ENCODE measurements around the gene LFNG.
"Not testable (repeated sequence)": the region's sequence is repeated elsewhere in the genome, so short reads cannot be mapped to it uniquely, and the experiment has no call there.

LFNG gene

DNA sequence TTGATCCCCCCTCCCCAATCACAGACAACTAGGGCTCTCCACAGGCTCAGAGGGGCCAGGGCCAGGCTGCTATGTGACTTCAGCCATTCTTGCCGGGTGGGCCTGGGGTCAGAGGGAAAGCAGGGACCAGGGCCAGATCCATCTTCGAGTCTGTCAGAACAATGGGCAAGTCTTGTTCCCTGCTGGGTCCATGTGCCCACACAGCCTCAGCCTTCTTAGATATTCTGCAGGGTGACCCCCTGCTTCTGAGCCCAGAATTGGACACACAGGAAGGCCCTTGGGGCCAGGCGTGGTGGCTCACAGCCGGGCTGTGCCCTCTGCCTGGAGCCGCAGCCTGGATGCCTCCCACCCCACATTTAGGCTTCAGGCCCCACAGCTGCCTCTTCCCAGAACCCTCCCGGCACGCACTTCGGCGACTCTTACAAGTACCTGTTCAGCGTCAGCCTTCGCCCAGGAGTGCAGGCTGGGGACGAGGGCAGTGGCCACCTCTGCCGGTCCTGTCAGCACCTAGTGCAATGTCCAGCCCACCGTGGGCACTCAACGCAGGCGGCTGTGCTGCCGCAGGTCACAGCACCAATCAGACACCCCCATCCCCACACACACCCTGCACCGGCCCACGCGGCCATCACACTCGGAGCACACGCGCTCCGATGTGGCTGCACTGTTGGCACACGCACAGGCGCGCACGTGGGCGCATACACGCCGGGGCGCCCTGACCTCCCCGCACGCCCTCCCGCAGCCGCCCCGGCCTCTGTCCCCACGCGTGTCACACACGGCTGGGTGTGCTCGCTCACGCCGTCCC is 11.6 kb downstream of the LFNG start:
- DNase-seq = not testable (repeated sequence)

DNA sequence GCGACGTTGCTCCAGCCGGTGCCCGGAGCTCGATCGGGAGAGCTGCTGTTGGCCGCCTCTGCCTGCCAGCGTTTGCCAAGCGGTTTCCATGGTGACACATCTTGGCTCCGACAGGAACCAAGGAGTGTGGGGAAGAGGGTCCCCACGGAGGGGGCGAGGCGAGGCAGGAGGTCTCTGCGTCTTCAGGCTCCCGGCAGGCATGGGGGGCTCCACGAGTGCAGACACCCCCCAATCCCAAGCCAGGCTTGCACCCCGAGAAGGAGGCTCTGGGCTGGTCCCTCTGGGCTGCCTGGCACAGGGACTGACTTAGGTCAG is 12.2 kb downstream of the LFNG start:
- DNase-seq = not testable (repeated sequence)

DNA sequence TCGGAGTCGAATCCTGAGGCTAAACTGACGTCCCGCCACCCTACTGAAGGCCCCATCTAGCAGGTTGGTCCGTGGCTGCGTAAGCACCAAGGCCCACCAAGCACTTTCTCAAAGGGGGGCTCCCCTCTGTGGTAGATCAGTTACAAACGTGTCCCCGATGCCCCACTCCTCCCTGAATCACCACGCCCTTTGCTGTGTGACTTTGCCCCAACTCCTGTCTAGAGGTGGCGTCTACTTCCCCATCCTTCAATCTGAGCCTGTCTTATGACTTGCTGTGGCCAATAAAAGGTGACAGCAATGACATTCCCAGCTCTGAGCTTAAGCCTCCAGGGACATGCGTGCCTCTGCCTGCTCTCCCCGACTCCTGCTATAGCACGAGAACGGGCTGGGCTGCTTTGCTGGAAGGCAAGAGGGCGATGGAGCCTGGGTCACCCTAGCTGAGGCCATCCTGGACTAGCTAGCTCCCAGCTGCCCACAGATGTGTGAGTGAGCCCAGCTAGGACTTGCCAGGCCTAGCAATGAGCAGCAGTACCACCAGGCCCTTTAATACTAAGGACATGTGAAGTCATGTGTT is 12.7 kb downstream of the LFNG start:
- not testable (repeated sequence) for DNase-seq

DNA sequence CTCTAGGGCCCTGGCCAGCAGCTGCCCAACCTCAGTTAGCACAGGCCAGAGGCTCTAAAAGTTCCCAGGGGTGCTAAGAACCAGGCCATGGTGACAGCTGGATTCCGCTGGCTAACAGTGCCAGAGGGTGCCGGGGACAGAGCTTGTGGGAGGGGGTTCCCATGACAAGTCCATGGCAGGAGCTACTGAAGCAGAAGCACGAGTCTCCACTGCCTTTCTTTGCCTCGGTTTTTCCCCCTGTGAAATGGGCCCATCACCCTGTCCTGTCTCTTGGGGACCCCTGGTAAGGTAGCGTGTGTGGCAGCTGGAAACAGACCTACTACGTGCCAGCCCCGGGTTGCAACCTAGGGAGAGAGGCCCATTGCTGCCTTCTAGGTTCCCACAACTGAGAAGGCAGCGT is 13.2 kb downstream of the LFNG start:
- DNase-seq = not testable (repeated sequence)

DNA sequence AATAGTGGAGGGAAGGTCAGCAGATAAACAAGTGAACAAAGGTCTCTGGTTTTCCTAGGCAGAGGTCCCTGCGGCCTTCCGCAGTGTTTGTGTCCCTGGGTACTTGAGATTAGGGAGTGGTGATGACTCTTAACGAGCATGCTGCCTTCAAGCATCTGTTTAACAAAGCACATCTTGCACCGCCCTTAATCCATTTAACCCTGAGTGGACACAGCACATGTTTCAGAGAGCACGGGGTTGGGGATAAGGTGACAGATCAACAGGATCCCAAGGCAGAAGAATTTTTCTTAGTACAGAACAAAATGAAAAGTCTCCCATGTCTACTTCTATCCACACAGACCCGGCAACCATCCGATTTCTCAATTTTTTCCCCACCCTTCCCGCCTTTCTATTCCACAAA is 14.0 kb downstream of the LFNG start:
- not testable (repeated sequence) for DNase-seq

DNA sequence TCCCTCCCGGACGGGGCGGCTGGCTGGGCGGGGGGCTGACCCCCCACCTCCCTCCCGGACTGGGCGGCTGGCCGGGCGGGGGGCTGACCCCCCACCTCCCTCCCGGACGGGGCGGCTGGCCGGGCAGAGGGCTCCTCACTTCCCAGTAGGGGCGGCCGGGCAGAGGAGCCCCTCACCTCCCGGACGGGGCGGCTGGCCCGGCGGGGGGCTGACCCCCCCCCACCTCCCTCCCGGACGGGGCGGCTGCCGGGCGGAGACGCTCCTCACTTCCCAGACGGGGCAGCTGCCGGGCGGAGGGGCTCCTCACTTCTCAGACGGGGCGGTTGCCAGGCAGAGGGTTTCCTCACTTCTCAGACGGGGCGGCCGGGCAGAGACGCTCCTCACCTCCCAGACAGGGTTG is 14.6 kb downstream of the LFNG start:
- not testable (repeated sequence) for DNase-seq

DNA sequence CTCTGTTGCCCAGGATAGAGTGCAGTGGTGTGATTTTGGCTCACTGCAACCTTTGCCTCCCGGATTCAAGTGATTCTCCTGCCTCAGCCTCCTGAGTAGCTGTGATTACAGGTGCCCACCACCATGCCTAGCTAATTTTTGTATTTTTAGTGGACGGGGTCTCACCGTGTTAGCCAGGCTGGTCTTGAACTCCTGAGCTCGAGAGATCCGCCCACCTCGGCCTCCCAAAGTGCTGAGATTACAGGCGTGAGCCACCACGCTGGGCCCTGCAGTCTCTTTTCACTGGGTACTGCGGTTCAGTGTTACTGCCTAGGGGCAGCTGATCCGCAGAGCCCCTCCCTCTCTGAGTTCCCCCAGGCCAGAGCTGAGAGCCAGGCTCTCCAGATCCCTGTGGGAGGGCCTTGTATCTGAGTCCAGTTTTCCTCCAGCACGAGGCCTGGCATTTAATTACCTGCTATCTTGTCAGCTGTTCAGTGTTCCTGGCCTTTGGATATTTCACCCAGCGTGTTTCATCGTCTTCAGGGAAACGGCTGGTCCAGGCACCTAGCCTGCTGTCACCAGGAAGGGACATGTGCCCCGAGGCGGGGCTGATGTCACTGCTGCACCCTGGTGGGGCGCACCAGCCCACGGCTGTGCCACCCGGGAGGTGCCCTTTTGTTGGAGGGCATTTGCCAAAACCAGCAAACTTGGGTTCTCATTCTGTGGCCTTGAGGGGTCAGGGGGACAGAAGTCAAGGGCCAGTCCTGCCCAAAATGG is 16.5 kb downstream of the LFNG start:
- not testable (repeated sequence) for DNase-seq

DNA sequence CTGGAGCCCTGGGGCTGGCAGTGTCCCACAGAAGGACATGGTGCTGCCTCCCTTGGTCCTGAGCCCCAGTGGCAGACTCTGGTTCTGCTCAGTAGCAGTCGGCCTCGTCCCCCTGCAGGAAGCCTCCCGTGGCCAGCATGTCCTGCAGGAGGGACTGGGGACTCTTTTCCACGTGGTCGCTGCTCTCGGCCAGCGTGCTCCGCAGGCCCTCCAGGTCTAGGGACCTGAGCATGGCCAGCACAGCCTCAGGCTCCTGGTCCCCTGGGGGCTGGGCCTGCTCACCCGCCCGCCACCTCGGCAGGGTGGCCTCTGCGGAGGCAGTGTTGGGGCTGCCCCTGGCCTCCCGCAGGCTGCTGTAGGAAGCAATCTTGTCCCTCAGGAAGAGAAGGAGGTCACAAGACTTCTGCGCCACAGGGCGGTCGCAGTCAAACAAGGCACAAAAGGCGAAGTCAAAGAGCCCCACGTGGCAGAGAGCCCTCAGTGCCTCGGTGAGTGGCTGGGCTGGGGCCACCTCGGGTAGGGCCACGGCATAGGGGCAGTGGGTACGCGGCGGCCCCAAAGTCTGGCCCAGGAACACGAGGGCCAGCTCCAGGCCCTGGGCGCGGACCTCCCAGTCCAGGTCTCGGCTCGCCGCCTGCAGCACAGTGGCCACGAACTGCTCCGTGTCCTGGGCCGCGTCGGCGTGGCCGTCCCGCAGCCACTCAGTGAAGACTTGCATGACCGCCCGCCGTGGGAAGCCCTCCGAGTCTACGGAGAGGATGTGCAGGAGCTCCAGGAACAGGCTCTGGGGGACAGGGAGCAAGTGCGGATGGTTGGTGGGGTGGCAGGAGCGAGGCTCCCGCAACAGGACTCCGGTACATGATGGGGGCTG is 18.6 kb downstream of the LFNG start:
- no peak for DNase-seq

DNA sequence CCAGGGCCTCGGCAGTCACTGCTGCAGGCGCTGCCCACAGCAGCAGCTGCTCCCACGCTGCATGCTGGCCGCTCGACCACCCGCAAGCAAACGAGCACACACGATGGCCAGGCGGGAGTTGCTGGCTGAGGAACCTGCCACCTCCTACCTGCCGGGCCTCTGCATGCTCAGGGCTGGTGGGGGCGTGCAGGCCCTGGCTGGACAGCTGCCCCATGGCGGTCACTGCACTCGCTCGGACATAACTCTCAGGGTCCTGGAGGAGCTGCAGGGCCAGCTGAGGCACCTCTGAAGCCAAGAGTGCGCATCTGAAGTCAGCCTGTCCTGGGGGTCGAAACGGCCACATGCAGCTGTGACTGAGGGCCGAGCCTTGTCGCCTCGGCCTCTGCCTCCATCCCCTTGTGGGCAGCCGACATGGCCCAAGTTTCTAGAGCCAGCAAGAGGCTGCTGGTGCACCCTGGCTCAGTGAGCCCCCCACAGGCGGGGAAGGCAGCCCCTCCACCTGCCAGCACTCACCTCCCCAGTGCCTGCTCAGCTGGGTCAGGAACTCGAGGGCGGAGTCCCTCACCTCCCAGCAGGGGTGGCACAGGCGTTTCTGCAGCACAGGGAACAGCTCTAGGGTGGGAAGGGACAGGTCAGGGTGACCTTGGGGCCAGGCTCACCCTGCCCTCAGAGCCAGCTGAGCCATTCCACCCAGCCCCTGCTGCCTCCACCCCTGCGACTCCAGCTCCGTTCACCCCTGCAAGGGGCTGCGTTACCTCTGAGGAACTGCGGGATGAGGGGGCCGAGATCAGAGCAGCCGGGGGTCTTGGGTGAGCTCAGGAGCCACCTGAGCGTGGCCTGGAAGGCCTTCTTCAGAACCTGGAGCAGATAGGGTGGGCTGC is 19.7 kb downstream of the LFNG start:
- DNase-seq = no peak

DNA sequence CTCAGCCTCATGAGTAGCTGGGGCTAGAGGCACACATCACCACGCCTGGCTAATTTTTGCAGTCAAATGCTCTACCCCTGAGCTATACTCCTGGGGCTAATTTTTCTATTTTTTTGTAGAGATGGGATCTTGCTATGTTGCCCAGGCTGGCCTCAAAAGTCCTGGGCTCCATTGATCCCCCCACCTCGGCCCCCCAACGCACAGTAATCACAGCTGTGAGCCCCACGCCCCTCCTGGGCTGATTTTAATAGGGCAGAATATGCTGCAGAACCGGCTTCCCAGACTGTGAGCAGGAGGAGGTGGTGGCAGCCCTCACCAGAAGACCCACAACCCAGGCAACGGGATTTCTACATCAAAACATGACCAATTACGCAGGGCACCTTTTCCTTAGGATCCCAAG is 20.6 kb downstream of the LFNG start:
- no peak for DNase-seq

DNA sequence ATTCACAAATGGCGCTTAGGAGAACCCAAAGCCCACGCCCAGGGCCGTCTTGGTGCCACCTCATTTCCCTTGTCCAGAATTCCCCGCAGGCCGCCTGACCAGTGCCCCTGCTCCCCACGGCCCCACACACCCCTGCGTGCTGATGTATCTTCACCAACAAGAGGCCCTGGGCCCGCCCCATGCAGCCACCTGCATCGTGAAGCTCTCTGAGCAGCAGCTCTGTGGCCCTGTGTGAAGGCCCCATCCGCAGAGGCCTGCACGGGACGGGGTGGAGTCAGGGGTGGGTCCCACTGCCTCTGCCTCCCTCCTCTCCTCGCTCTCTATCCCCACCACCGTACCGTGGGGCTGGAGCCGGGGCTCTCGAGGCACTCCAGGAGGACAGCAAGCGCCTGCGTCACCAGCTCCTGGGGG is 21.1 kb downstream of the LFNG start:
- no peak for DNase-seq

DNA sequence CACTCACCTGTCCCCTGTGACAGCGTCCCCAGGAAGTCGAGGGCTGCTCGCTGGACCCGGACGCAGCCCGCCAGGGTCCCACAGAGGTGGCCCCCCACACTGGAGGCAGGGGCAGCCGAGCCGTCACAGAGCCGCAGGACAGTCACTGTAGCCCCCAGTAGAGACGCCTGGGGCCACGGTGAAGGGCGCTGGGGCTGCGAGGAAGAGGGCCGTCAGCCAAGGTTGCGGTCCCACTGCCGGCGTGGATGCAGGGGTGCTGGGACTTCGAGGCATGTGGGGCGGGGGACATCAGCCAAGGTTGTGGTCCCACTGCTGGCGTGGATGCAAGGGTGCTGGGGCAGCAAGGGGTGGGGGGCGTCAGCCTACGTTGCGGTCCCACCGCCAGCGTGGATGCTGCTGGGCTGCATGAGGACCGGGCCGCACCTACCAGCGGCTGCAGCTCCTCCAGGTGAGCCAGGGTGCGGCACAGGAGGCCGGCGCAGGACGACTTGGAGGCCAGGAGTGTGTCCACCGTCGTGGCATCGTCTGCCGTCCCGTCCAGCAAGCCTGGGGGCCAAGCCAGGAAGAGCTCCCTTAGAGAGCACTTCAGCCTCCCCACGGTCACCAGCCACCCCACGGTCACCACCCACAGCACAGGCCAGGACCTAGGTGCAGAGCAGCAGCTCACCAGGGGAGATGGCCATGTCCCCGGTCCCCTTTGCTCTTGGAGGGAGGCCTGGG is 21.9 kb downstream of the LFNG start:
- DNase-seq = no peak

DNA sequence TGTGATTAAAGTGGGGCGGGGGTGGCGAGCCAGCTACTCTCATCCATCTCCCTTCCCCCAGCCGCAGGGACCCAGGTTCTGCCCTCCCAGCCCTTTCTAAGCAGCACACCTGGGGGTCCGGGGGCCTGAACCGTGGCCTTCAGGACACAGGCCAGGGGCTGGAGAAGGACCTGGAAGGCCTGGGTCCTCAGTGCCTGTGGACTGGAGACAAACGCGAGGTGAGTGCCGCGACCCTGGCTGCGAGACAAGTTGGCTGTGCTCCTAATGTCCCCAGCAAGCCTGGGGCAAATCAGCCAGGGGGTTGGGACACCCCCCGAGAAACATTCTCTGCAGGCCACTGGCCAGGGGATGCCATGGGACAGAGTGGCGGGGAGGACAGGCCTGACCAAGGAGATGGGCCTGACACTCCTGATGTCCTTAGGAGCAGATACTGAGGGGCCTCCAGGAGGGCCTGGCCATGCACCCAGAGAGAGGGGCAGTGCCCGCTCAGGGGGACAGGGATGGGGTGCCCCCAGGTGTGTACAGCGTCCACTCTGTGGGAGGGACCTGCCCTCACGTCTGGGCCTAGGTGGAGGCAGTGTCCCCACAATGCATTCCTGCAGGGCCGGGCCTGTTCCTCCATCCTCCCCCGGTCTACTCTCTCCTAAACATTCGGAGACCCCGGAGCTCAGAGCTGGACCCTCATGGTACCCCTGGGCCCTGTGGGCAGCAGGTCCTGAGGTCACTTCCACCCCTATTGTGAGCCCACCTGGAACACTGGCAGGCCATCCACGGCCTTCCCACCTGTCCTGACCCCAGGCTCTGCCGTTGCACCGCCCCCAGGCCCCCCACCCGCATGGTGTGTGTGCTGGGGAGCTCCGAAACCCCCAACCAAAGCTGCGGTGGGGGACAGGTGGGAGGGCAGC is 22.7 kb downstream of the LFNG start:
- DNase-seq = no peak

DNA sequence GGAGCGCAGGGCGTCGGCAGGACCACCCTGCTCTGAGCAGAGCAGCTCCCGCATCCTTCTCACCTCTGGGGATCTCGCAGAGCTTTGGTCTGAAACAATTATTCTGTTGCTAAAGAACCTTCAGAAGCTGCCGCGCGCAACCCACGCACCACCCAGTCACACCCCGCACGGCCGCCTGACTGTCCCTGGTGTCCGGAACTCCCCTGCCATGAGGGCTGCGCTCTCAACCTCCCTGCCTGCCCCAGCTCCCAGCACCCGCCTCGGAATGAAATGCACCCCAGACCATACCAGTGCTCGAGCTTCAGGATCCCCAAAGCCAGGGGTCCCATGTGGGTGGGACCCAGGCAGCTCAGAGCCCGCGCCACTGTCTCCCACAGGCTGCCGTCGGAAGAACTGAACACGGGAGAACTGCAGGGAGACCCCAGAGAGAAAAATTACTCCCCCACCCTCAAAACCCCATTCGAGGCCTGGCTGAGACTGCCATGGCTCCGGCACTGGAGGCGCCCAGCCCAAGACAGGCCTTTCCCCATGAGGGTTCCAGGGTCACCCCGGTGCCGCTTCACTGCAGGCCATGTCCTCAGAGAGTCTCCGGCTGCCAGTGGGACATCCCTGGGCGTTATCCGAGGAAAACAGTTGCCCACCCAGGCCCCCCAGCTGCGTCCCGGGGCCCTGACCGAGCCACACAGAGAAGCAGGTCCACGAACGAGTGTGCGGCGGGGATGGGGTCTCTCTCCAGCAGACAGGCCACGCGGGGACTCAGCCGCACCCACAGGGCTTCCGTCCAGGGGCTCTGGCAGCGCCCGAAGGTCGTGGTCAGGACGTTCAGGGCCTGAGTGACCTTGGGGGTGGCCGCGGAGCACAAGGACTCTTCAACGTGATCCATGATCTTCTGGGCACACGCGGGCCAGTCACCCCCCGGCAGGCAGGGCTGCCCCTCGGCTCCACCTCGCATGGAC is 23.6 kb downstream of the LFNG start:
- no peak for DNase-seq

DNA sequence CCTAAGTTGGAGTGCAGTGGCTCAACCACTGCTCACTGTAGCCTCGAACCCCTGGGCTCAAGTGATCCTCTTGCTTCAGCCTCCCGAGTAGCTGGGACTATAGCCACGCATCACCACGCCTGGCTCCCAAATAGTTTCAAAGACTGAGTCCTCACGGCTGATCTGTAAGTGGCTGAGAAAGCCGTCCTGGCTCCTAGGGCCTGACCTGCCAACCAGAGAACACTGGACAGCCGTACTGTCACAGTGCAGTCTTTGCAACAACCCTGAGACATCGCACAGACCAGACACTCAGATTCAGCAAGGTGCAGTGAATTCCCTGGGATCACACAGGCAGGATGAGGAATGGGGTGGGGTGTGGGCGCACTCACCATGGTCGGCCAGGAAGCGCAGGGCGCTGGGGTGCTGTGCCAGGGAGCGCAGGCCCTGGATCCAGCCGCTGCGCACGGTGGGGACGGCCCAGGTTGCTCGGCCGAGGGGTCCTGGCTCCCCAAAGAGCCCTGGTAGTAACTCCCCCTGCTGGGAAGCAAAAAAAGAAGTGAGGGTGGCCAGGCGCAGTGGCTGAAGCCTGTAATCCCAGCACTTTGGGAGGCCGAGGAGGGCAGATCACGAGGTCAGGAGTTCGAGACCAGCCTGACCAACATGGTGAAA is 25.1 kb downstream of the LFNG start:
- DNase-seq = no peak

DNA sequence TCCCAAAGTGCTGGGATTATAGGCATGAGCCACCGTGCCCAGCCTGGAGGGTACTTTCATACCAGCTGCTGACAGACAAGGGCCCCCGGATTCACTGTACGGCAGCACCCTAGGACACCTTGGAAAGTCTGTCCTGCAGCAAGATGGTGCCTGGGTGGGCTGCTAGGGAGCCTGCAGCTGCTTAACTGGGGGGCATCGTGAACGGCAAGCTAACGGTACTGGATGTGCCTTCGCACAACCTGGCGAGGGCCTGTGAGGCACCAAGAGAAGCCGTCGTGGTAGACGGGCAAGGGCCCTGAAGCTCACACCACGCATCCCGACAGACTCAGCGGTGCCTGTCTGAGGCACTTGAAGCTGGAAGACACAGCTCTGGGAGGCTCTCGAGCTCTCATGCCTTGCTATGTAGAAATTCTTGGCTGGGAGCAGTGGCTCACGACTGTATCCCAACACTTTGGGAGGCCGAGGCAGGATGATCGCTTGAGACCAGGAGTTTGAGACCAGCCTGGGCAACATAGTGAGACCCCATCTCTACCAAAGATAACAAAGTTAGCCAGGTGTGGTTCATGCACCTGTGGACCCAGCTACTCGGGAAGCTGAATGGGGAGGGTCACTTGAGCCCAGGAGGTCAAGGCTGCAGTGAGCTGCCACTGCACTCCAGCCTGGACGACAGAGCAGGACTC is 26.3 kb downstream of the LFNG start:
- no peak for DNase-seq

DNA sequence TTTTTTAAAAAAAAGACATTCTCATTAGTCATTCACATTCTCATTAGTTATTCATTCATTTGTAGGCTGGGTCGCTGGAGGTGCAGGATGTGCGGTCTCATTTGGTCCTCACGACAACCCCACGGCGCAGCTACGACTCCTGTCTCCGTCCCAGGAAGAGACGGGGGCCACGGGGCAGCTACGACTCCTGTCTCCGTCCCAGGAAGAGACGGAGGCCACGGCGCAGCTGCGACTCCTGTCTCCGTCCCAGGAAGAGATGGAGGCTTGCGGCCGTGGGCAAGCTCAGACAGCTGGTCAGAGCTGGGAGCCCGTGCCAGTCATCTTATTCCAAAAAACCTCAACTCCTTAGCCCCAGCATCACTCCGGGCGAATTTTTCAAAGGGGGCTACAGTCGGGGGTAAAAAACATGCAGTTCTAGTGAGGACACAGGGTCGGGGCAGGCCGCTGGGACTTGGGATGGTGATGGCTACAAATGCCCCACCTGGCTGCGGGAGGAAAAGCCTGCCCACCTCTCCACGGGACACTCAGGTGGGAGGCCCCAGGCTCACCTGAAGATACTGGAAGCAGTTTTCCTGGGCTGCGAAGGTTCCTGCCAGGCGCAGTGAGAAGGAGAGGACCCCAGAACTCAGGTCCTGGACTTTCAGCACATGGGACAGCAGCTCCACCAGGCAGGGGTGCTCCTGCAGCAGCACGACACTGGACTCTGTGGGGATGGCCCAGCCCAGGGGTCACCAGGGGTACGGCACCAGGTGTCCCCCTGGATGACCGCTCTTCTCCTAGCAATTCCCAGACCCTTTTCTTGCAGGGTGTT is 27.4 kb downstream of the LFNG start:
- DNase-seq = no peak

Data from SHP77 treated with DMSO at 0.1 percent for 48 hours (cell line).